Muscle layer of colon (tissue), 2 donors: Measurements from ENCODE around the gene PID1.

ENCODE experiments used
- H3K27ac ChIP-seq: one replicate; pipeline ENCODE4 v1.7.0; 2013; ENCODE audit warnings: low read depth, mild to moderate bottlenecking, low read length, moderate library complexity
- H3K27me3 ChIP-seq, 2 donors: one replicate each; pipeline ENCODE4 v1.7.0; 2013; ENCODE audit warnings: low read length in 2 of 2, mild to moderate bottlenecking in 2 of 2; ENCODE audit not compliant: insufficient read depth in 2 of 2, control insufficient read depth in 1 of 2
- H3K36me3 ChIP-seq: one replicate; pipeline ENCODE4 v1.7.0; 2013; ENCODE audit warnings: mild to moderate bottlenecking, low read length; ENCODE audit not compliant: insufficient read depth
- H3K4me1 ChIP-seq: one replicate; pipeline ENCODE4 v1.7.0; 2013; ENCODE audit warnings: mild to moderate bottlenecking, low read length; ENCODE audit not compliant: insufficient read depth
- H3K4me3 ChIP-seq, 2 donors: one replicate each; pipeline ENCODE4 v1.7.0; 2013; ENCODE audit warnings: low read length in 2 of 2, low read depth in 1 of 2, mild to moderate bottlenecking in 1 of 2, moderate library complexity in 1 of 2
- H3K9ac ChIP-seq: one replicate; pipeline ENCODE4 v1.7.0; 2013; ENCODE audit warnings: low read length
- H3K9me3 ChIP-seq: one replicate; pipeline ENCODE4 v1.7.0; 2013; ENCODE audit warnings: mild to moderate bottlenecking, low read length
- donor health status: abdominal sarcoma.
- donor health status: Adenocarcinoma of cecum.

Gene PID1

GRCh38 chr2:229164545-229165249 lies 106.4 kb downstream of the PID1 start:
- Histone ChIP-seq H3K9me3 (no peaks in the 10 kb centered on the region), H3K27me3 (no peaks in the 10 kb centered on the region), H3K27ac (no peak overlapping the region), H3K9ac (no peak overlapping the region), H3K4me1 (peaks cover 7% of the 10 kb centered on the region), H3K4me3 (no peak overlapping the region), H3K36me3 (no peaks in the 10 kb centered on the region)

GRCh38 chr2:229163893-229164292 lies 107.2 kb downstream of the PID1 start:
- peaks cover 7% of the 10 kb centered on the region for H3K4me1 ChIP-seq
- no peaks in the 10 kb centered on the region for H3K36me3 ChIP-seq
- H3K9me3 ChIP-seq = no peaks in the 10 kb centered on the region
- H3K27me3 ChIP-seq = no peaks in the 10 kb centered on the region
- no peak overlapping the region for H3K27ac ChIP-seq
- H3K9ac ChIP-seq = no peak overlapping the region
- no peak overlapping the region for H3K4me3 ChIP-seq

- Histone ChIP-seq H3K27ac (no peak overlapping the region), H3K9ac (no peak overlapping the region), H3K4me1 (peaks cover 7% of the 10 kb centered on the region), H3K27me3 (no peaks in the 10 kb centered on the region), H3K9me3 (no peaks in the 10 kb centered on the region), H3K4me3 (no peak overlapping the region), H3K36me3 (no peaks in the 10 kb centered on the region)
Observed at GRCh38 chr2:229162015-229162414, 109.1 kb downstream of the PID1 start.

GRCh38 chr2:229160984-229161383 lies 110.1 kb downstream of the PID1 start:
- Histone ChIP-seq H3K27me3 (no peaks in the 10 kb centered on the region), H3K9me3 (no peaks in the 10 kb centered on the region), H3K9ac (no peak overlapping the region), H3K27ac (no peak overlapping the region), H3K36me3 (no peaks in the 10 kb centered on the region), H3K4me3 (no peak overlapping the region), H3K4me1 (peaks cover 7% of the 10 kb centered on the region)

GRCh38 chr2:229160180-229160579 lies 110.9 kb downstream of the PID1 start:
- H3K9ac ChIP-seq = no peak overlapping the region
- H3K4me1 ChIP-seq = peaks cover 7% of the 10 kb centered on the region
- no peak overlapping the region for H3K27ac ChIP-seq
- no peaks in the 10 kb centered on the region for H3K36me3 ChIP-seq
- H3K9me3 ChIP-seq = no peaks in the 10 kb centered on the region
- no peak overlapping the region for H3K4me3 ChIP-seq
- H3K27me3 ChIP-seq = no peaks in the 10 kb centered on the region

GRCh38 chr2:229159405-229159804 lies 111.7 kb downstream of the PID1 start:
- Histone ChIP-seq H3K27ac (no peak overlapping the region), H3K4me3 (no peak overlapping the region), H3K4me1 (peaks cover 7% of the 10 kb centered on the region)

GRCh38 chr2:229154381-229154780 lies 116.7 kb downstream of the PID1 start:
- Histone ChIP-seq H3K9me3 (no peaks in the 10 kb centered on the region), H3K27me3 (no peaks in the 10 kb centered on the region), H3K4me1 (no peaks in the 10 kb centered on the region), H3K27ac (no peak overlapping the region), H3K4me3 (no peak overlapping the region), H3K9ac (no peak overlapping the region), H3K36me3 (no peaks in the 10 kb centered on the region)

More at GRCh38 chr2:229159405-229159804, 111.7 kb downstream of the PID1 start:
- Histone ChIP-seq H3K9me3 (no peaks in the 10 kb centered on the region), H3K36me3 (no peaks in the 10 kb centered on the region), H3K27me3 (no peaks in the 10 kb centered on the region), H3K9ac (no peak overlapping the region)

GRCh38 chr2:229153951-229154350 lies 117.1 kb downstream of the PID1 start:
- Histone ChIP-seq H3K4me3 (no peak overlapping the region), H3K9ac (no peak overlapping the region), H3K27ac (no peak overlapping the region), H3K9me3 (no peaks in the 10 kb centered on the region), H3K4me1 (no peaks in the 10 kb centered on the region), H3K36me3 (no peaks in the 10 kb centered on the region), H3K27me3 (no peaks in the 10 kb centered on the region)

GRCh38 chr2:229153267-229153666 lies 117.8 kb downstream of the PID1 start:
- no peak overlapping the region for H3K27ac ChIP-seq
- H3K9ac ChIP-seq = no peak overlapping the region
- no peaks in the 10 kb centered on the region for H3K36me3 ChIP-seq
- no peak overlapping the region for H3K4me3 ChIP-seq
- H3K27me3 ChIP-seq = no peaks in the 10 kb centered on the region
- no peaks in the 10 kb centered on the region for H3K4me1 ChIP-seq
- no peaks in the 10 kb centered on the region for H3K9me3 ChIP-seq

GRCh38 chr2:229152674-229153073 lies 118.4 kb downstream of the PID1 start:
- H3K27ac ChIP-seq = no peak overlapping the region
- no peak overlapping the region for H3K9ac ChIP-seq
- no peaks in the 10 kb centered on the region for H3K36me3 ChIP-seq
- no peaks in the 10 kb centered on the region for H3K9me3 ChIP-seq
- H3K4me1 ChIP-seq = no peaks in the 10 kb centered on the region
- H3K27me3 ChIP-seq = no peaks in the 10 kb centered on the region
- H3K4me3 ChIP-seq = no peak overlapping the region

- no peaks in the 10 kb centered on the region for H3K4me1 ChIP-seq
- no peak overlapping the region for H3K27ac ChIP-seq
- no peaks in the 10 kb centered on the region for H3K27me3 ChIP-seq
- peaks cover 4% of the 10 kb centered on the region for H3K9me3 ChIP-seq
- H3K9ac ChIP-seq = no peak overlapping the region
- H3K36me3 ChIP-seq = no peaks in the 10 kb centered on the region
- H3K4me3 ChIP-seq = no peak overlapping the region
Observed at GRCh38 chr2:229150317-229150716, 120.8 kb downstream of the PID1 start.

GRCh38 chr2:229141424-229142025 lies 129.6 kb downstream of the PID1 start:
- H3K9me3 ChIP-seq = no peaks in the 10 kb centered on the region
- no peak overlapping the region for H3K27ac ChIP-seq
- H3K4me3 ChIP-seq = no peak overlapping the region
- no peaks in the 10 kb centered on the region for H3K4me1 ChIP-seq
- H3K27me3 ChIP-seq = no peaks in the 10 kb centered on the region
- no peaks in the 10 kb centered on the region for H3K36me3 ChIP-seq
- no peak overlapping the region for H3K9ac ChIP-seq
